HG02798 (cell line): ENCODE data around the gene DNAJC8.

Experiments used
- ATAC-seq: cut with Tn5 transposase; IDR thresholded peaks from one replicate; pipeline ENCODE4 v1.9.1; 2021; ENCODE audit warnings: mild to moderate bottlenecking; ENCODE audit not compliant: unreplicated experiment, poor library complexity

The DNAJC8 gene

GRCh38 chr1:28208818-28209441 is 23.9 kb downstream of the DNAJC8 start:
- ATAC-seq, result no peak

- no peak for ATAC-seq
Measured at GRCh38 chr1:28205243-28205642, 27.6 kb downstream of the DNAJC8 start.

- ATAC-seq, result no peak
Measured at GRCh38 chr1:28200234-28200873, 32.5 kb downstream of the DNAJC8 start.

DNA sequence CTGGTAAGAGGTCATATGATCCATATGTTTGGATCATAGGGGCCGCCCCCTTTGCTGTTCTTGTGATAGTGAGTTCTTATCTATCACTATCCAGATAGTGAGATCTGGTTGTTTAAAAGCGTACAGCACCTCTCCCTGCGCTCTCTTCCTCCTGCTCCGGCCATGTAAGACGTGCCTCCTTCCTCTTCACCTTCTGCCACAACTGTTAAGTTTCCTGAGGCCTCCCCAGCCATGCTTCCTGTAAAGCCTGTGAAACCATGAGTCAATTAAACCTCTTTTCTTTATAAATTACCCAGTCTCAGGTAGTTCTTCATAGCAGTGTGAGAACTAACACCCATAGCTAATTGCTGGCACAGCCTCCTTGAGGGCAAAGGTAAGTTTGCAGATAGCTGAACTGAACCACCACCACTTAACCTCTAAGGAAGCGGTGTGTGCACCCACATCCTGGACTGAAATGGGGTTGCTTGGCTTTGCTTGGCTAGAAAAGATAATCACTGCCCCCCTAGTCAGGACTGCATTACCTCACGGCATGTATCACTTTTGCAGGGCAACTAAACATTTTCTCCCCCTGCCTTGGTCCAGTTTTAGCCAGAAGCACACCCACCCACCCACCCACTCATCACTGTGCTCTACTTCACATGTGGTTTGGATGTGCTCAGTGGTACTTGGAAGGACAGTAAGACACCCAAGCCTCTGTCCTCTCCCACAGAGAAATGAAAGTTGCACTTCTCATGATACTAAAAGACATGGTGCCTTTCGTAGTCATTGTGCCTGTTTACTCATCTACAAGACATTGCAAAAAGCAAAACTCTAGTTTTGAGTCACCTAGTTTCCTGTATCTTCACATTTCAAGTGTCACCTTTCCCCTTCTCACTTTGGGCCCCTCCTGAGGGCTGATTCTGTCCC is 33.2 kb downstream of the DNAJC8 start:
- peak; percentile 87 for ATAC-seq

- no peak for ATAC-seq
Measured at GRCh38 chr1:28197682-28198415, 35.0 kb downstream of the DNAJC8 start.

DNA sequence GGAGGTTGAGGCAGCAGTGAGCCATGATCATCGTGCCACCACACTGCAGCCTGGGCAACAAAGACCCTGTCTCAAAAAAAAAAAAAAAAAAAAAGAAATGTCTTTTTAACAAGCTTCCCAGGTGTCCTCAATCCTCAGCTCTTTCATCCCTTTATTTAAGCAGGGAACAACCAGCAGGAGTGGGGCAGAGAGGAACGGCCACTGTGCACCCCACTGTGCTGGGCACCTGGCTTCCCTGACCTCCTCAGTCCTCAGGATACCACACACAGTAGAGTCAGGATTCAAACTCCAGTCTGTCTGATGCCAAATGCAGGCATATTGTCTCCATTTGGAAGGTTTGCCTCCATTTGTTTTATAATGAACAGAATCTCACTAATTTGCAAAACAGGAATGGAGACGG is 36.5 kb downstream of the DNAJC8 start:
- ATAC-seq, result no peak

- no peak for ATAC-seq
Measured at GRCh38 chr1:28195780-28196179, 37.0 kb downstream of the DNAJC8 start.

DNA sequence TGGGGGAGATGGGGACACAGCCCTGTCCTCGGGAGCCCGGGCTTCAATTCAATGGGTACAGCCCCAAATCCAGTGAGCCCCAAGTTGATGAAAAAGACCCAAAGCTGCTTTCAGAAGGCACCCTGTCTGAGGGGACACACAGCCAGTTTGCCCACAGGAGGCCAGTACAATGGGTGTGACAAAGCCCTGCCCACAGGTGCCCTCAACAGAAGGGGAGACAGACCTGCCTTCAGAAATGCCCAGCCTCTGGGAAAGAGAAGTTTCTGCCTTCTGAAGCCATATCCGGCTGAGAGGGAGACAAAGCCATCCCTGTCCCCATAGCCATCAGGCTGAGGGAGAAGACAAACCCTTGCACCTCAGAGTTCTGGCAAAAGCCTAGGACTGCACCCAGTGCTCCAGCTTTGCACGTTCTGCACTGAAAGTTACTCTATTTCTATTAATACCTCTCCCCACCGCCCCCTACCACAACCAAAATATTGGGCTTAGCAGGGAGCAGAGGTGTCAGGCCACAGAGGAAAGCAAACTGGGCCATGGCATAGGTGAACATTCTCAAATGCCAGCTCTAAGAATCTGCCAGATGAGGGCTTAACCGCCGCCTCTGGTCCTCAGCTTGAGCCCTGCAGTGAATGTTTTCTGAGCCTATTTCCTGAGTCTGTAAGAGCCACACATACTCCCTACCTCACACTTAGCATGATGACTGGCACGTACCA is 38.3 kb downstream of the DNAJC8 start:
- no peak for ATAC-seq

DNA sequence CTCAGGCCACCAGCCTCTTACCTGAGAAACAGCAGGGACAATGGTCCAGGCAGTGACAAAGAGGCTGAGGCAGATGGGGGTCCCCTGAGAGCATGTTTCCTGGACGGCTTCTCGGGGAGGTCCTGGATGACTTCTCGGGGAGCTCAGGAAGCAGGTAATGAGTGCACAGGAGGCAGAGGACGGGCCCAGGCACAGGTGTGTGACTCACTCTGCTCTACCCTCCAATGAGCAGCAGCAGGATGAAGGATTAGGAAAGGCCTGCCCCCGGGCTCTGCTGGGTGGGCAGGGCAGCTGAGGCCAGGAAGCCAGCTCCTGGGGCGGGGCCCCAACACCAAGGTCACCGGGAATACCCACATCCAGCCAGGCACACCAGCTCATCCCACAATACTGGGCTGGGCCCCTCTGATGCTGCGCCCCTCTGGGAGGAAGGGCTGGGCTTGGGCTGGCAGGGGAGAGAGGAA is 39.1 kb downstream of the DNAJC8 start:
- no peak for ATAC-seq

DNA sequence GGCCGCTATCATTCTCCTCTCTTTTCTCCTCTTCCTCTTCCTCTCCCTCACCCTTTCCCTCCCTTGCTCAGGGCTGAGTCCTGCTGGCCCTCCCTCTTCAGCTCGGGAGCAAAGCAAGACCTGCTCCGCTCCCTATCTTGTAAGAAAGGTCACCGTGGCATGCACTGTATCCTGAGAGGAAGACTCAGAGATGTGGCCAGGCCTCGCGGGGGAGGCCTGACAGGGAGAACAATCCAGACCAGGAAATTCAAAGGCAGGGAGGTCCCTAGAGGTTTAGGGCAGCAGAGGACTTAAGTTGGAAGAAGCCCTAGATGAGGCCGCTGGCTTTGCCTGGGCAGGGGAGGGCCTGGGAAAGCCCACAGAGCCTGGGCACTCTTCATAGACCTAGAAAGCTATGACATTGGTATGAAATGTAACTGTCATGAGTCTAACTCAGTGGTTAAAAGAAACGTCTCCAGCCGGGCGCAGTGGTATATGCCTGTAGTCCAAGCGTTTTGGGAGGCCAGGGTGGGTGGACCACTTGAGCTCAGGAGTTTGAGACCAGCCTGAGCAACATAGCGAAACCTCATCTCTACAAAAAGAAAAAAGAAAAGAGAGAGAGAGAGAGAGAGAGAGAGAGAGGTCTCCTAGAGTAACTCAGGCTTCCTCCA is 41.7 kb downstream of the DNAJC8 start:
- ATAC-seq, result no peak

- no peak for ATAC-seq
Measured at GRCh38 chr1:28190337-28190979, 42.4 kb downstream of the DNAJC8 start.

DNA sequence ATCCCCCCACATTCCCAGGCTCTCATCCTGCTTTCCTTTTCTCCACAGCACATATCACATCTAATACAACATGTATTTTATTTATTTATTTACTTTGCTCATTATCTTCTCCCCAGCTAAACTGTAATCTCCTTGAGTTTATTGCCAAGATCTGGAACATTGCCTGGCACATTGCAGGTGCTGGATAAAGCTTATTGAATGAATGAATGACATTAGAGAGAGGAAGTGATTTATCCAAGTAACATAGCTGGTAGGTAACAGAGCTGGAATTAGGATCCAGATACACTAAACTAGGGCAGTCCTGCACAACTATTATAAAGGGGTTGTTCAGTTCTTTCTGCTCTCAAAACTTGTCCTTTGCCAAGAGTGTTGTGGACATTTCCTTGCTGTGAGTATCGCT is 47.8 kb downstream of the DNAJC8 start:
- ATAC-seq, result no peak

DNA sequence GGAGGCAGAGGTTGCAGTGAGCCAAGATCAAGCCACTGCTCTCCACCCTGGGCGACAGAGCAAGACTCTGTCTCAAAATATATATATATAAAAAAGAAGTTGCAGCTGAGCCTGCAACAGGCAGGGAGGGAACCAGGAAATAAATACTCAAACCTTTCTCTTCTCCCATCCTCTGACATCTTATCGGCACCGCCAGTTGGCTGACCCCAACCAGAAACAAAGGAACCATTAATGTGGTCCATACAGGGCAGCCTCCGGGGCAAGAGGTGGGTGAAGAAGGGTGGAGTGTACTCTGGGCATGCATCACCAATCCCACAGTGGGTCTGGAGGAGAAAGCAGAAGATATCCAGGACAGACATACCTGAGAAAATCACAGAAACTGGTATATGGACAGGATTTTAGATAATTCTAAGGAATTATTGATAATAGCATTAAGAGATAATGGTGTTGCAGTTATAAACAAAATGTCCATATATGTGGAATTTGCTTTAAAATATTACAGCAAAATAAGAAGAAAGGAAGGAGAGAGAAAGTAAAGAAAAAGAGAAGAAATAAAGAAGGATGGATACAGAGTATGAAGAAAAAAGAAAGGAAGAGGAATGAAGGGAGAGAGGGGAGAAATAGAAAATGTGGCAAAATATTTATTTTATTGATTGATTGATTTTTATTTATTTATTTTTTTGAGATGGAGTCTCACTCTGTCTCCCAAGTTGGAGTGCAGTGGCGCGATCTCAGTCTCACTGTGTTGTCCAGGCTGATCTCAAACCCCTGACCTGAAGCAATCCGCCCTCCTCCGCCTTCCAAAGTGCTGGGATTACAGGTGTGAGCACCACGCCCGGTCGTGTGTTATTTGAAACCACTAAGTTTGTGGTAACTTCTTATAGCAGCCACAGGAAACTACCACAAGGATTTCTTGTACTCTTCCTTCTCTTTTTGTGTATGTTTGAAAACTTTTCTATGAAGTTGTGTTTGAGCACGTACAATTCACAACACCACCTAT is 52.2 kb downstream of the DNAJC8 start:
- no peak for ATAC-seq

GRCh38 chr1:28178690-28179485 is 53.9 kb downstream of the DNAJC8 start:
- no peak for ATAC-seq

DNA sequence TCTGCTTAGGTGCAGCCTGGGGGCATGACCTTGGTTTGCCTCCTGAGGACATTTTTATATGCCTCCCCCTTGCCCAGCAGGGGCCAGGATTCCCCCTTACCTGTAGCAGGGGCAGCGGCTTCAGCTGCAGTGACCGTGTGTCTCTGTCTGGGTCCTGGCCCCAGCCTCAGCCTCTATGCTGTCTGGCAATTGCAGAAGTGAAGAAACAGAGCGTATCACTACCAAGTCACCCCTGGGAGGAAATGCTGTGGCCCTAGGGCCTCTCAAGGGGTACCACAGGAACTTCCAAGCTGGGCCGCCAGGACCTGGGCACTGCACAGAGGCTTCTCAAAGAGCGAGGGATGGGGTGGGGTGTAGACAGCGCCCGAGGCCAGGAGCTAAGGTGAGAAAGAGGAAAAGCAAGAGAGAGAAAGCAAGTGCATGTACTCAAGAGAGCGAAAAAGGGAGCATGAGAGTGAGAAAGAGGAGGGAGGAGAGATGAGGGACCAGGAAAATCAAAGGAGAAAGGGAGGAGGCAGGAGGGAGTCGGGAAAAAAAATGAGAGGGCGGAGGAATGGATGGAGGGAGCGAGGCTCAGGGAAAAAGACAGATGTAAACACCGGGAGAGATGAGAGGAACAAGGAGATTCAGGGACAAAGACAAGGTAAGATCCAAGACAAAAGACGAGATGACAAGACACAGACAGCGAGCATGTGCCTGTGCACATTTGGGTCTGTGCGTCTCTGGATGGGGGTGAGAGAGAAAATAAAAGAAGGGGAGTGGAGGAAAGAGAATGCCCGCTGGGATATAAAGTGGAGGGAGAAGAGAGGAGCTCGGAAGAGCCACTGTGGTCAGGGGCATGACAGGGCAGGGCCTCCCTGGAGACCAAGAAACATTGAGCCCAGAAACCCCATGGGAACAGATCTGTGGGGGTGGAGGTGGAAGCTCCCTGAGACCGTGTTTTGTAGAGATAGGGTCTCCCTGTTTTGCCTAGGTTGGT is 56.0 kb downstream of the DNAJC8 start, which contains the start of gene PTAFR:
Gene PTAFR, minus strand, starts transcription at position 199 of the 979 bp plus-strand sequence. CDS start 25,669 bp downstream, outside the sequence.
- no peak for ATAC-seq
